Activated CD8-positive, alpha-beta memory T cell treated with anti-CD3 and anti-CD28 coated beads for 24 hours (primary cell): ENCODE results near the gene VAMP4.
"Not testable (repeated sequence)": the region's sequence is repeated elsewhere in the genome, so short reads cannot be mapped to it uniquely, and the experiment has no call there.

Experiments used
- DNase-seq: peaks from one replicate; pipeline ENCODE4 v3.0.0-alpha.2; 2020

Gene VAMP4

DNA sequence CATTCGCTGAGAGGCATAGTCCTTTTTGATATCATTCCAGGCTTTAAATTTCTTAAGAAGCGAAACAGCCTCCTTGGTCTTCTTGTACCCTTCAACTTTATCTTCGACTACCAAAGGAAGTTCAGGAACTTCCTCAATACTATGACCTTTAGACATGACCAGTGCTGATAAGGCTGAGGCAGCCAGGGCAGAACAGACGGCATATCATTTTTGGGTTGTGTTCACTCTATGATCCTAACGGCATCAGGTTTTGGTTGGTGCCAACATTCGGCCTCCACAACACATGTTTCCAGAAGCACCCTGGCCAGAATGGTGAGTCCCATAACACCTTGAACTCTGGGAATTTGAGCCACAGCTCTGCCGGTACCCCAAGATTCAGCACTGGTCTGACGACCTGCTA is 58.0 kb downstream of the VAMP4 start:
- no peak for DNase-seq

DNA sequence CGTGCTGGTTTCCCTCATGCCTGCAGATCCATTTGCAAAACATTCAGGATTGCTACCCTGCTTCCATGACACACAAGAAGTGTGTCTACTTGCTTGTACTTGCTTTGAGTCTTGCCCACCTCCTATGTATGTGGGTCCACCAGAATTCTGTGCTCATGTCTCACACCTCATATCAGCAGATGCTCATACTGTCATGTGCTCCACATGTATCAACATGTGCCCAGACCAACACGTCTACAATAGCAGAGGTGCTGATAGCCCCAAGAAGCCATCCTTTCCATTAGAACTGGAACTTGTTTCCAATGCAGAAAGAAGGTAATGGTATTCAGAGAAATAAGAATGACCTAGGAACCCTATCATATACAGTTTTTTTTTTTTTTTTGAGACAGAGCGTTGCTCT is 61.5 kb downstream of the VAMP4 start:
- DNase-seq = no peak

DNA sequence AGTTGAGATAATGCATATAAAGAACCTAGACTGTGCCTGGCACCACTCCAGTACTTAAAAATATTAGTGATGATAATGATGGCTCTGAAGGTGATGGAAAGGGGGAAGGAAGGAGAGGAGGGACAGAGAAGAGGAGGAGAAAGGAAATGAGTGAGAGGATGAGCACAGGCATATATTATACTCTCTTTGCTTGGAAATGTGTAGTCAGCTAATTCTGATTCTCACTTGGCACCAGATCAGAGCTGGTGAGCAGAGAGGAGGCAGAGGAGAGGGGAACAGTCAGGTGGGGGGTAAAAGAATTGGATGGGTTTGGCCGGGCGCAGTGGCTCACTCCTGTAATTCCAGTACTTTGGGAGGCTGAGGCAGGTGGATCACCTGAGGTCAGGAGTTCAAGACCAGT is 65.0 kb downstream of the VAMP4 start:
- no peak for DNase-seq

DNA sequence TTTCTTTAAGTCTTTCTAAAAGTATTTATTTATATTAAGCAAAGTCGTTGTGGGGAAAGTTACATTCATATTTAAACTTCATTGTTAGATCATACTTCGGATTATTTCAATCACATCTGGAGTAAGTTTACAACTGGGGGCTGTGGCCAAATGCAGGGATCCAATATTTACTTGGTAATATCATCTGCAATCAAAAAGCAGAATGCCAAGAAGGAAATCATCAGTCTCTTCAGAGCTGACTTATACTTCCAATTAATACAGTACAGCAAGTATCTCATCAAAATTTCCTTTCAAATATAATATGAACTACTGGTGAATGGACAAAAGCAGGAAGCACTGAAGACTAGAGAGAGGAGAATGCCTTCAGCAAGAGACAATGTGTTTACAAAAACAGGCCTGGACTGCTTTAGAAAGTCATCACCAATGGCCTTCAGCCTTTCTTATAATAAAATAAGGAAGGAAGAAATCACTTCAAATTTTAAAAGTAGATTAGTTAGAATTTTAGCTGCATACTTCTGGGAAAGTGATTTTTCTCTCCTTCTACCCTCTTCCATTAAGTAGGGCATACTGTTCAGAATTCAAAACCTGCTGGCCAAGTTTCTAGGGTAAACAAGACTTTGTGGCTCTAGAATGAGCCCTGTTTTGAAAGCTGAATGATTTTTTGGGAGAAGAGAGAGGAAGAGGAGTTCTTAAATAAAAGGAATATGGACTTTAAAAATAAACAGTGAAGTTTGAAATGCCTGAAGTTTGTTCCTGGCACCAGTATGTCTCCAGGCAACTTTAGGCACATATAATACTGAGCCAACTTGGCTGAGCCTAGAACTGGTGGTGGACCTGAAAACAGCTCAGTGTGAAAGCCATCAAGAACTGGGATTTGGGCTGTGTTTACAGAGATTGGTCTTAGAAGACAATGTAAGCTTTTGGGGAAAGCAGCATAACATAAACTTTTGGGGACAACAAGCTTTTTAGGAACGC is 67.1 kb downstream of the VAMP4 start:
- DNase-seq = no peak

DNA sequence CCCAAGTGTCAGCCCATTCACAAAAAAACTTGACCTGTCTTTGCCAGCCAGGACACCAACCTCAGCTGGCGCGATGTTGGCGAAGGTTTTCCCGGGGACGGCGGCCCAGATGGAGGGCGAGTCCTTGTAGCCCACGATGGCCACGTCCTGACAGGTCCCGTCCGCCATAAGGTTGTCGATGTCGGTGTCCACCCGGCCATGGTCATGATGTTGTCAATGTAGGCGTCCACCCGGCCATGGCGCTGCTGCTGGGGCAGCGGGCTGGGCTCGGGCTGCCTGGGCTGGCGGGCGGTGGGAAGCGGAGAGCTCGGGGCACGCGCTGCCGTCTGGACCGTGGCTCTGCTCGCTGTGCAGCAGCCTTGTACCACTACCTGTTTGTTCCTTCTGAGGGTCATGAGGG is 71.1 kb downstream of the VAMP4 start:
- DNase-seq = no peak

DNA sequence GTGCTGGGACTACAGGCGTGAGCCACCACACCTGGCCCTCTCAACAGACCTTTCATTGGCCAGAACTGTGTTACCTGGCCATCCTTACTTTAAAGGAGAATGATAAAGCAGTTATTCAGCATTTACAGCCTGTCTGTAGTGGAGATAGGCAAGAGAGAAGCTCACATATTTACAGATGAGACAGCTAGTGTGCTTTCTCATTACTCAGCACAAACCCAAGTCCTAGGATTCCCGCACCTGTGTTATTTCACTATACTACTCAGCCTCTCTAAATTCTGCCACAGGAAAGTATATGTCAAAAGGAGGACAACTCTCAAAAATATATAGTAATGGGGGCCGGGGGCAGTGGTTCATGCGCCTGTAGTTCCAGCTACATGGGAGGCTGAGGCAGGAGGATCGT is 73.5 kb downstream of the VAMP4 start:
- no peak for DNase-seq

DNA sequence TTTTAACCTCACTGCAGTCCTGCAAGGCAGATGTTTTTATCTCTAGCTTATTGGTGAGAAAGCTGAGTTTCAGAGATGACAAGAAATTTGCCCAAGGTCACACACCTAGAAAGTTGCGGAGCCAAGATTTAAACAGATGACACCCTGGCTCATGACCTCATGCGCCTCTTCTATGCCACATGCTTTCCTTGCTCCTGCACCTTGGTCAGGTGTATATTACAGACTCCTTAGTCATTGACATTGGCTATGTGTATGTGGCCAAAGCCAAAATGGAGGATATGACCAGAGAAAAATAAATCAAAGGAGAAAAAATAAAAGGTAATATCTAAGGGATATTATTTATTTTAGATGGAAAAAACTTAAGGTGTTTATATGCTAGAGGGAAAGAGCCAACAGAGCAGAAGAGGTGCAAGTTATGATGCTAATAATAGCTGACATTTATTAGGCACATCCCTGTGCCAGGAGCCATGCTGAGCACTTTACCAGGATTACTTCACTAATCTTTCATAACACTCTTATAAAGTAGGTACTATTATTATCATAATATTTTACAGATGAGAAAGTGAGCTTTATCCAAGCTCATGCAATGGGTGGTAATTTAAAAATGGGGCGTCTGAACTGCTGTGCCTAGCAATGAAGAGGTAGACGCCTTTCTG is 75.6 kb downstream of the VAMP4 start:
- no peak for DNase-seq

DNA sequence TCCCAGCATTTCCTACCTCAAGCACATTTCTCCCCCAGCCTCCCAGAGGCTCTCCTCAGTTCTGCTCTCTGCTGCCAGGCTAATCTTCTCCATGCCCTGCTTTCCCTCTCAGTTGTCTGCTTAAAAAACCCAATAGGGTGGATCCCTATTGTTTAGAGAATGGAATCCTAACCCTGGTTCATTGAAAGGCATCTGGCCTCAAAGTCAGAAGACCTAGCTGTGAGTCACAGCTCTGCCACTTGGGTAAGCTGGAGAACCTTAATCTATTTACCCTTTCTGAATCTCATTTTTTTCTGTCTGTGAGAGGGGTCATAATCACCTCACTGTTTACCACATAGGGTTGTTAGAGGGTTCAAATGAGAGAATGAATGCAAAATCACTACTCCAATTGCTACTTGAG is 76.9 kb downstream of the VAMP4 start:
- DNase-seq = no peak

DNA sequence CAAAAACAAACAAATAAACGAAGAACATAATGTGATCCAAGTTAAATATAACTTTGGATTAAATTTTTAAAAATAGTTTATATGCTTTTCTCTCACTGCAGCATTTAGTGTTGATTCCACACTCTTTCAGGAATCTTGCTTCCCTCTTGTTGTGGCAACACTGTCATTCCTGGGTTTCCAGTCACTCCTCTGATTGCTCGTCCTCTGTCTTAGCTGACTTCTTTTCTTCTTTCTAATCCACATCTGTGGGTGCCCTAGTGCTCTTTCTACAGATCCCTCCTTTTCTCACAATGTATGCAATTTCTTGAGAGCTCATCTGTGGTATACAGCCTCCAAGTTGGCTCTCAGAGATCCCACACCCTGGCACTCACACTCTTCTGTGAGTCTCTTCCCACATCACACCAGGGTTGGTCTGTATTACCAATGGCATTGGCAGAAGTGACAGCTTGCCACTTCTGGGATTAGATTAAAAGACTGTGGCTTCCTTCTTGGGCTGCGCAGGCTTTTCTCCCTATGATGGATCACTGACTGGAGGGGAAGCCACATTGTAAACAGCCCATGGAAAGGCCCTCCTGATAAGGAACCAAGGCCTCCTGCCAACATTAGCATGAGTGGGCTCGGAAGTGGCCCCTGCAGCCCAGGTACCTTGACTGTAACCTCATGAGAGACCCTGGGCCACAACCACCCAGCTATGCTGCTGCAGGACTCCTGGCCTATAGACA is 77.8 kb downstream of the VAMP4 start:
- DNase-seq = no peak

DNA sequence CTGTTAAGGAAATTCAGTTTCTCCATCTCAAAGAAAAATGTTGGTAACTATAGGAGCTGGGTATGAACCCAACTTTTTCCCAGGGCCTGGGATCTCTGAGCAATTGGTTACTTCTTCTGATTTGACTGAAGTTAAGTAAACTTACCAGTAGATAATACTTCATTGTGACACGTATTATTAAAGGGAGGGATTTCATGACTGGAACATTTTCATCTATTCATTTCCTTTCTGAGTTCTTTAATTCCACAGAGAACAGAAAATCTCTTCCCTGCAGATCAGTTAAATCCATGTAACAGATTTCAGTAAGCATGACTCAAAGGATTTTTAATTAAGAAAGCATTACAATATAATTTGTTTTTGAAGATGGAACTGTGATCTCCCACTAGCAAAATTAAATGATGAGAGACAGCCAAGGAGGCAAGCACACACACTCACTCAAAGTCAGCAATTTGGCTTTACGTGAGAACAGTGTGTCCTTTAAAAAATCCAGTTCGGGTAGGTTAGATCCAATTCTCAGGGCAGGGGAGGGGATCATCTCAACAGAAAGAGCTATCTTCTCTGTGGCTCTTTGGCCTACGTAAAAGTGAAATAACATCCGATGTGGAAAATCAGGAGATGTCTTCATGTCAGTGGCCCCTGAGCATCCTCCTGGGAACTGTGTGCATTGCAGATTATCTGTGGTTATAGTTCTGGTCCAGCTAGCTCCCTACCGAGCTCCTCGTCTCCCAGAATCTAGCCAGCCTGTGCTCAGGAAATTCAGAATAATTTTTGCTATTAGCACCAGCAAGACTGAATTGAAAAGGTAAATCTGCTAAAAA is 78.6 kb downstream of the VAMP4 start:
- DNase-seq = no peak

DNA sequence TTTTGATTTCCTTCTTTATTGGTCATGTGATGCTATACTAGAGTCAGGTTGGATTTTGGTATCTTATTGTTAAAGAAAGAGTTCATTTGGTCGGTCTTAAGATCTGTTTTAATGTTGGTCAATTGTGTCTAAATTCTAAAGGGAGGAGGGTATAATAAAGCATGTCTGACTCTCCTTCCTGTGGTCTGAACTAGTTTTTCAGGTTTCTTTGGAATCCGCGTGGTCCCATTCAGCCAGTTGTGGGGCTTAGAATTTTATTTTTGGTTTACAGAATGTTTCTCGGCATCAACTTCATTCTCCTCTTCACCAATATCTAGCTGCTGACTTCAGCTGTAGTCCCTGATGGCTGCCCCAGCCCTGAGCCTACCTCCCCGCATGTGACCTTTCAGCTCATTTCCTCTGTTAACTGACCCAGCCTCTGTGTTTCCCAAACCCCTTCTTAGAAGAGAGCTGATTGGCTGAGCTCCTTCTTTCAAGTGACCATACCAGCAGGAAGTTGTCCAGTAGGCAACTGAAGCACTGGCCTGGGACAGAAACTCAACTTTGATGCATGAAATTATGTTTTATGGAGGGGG is 80.7 kb downstream of the VAMP4 start:
- DNase-seq = no peak

DNA sequence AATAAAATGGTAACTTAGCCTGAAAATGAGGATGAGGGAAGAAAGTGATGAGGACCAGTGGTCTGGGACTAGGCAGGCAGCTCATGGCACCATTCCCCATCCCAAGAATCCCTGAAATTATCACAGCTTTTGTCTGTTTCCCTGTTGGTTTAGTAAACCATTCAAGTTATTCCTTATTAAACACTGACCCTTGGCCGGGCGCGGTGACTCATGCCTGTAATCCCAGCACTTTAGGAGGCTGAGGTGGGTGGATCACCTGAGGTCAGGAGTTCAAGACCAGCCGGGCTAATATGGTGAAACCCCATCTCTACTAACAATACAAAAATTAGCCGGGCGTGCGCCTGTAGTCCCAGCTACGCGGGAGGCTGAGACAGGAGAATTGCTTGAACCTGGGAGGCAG is 85.7 kb downstream of the VAMP4 start:
- DNase-seq = not testable (repeated sequence)

DNA sequence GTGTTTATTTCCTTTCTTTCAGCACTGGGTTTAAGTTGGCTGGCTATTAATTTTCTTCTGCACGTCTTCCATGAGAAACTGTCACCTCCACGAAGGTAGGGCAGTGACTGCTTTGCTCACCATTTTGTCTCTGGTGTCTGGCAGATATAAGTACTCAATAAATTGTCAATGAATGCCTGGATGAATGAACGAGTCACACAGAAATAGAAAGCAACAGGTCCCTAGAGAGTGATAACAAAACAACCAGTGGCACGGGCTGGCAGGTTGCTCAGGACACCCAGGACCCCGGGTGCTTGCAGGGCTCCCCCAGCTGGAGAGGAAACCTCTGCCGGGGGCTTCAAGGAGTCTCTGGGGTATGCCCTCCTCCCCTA is 86.1 kb downstream of the VAMP4 start:
- DNase-seq = no peak

DNA sequence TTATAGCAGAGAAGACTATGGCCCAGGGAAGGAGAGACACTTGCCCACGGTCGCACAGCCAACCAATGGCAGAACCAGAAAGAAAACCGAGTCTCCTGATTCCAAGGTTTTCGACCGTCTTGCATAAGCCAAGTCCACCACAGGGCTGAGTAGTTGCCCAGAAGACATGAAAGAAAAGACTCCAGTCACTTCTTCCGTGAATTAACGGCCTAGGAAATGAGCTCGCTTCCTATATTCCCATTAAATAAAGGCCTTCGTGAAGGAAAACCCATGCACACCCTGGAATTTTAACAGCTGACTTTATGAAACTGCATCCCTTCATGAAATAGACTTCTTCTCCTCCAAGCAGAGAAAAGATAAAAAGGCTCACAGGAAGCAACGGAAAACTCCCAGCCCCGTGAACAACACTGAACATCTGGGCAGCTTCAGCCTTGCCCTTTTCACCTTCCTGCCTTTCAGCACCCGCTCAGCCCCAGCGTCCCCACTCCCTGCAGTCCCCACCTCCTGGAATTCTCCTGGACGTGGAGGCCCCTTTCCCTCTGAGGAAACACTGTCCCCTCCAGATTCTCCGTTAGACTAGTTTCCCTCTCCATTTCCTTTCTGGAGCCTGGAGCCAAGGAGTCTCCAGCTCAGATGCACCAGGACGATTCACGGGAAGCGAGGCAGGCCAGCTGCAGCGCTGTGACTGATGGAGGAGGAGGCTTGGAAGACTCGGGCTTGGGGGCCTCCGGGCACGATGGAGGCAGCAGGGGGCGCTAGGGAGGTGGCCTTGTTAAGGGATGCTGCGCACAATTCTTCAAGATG is 86.7 kb downstream of the VAMP4 start:
- DNase-seq = peak; percentile 87

DNA sequence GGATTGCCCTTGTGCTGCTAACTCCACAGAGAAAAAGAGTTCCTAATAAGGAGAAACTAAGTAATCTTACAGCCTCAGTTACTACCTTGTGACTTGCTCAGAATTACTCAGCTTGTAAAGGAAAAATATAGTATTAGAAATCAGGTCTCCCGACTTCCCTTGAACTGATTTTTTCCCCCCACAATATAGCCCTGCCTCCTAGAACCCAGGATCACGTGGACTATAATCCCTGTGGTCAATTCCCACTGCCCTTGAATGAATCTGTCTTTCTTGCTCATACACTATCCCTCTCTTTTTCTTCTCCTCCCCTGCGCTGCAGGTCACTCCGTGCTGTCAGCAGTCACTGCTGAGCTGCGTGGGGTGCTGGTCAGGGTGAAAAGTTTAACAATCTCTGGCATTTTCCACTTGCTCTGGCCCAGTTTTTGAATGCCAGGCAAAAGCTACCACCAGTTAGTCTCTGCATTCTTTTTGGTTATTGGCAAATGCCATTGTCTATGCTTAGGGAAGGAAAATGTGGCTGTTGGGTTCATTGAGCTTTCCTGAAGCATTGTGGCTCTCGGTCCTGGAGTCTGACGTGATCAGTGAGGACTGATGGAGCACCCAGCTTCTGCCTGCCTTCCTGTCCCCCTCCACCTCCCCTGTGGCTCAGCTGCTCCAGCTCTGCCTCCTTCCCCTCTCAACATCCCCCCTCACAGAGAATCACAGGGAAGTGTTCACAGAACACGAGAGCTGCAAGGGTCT is 87.5 kb downstream of the VAMP4 start:
- no peak for DNase-seq

DNA sequence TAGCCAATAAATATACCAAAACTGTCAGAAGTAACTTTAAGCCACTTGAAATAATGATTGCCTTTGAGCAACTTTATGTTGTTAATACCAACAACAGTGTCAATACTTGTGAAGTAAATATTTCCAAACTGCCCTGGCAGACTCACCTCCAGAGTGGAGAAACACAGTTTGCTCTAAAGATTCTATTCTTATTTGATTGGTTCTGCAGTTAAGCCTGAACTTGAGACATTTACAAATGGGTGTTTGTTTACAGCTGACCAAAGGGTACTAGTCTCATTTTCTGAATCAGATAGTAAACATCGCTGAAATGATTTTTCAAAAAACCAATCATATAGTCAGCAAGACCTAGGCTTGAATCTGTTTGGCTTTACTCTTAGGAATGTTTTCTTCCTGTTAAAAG is 88.1 kb downstream of the VAMP4 start:
- no peak for DNase-seq

DNA sequence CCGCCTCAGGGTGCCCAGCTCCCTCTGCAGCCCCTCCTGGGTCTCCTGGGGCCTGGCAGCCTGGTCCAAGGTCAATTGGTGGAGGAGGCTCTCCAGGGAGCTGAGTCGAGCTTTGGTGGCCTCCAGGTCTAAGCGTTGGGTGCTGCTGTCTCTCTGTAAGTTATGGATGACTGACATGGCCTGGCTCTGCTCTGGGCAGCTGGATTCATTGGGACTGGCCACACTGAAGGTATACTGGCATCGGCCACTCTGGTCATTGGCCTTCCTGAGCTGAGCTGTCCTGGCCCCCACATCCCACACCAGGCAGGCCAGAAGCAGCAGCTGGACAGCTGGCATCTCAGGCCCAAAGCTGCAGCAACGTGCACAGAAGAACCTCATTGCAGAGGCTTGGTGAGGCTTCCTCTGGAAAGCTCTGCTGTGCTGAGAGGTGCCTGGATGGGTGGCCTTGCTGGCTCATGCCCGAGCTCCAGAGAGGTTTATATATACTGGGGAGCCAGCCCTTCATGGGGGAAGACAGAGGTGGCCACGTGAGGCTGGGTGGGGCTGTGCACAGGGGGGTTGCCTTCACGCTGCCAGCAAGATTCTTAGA is 89.5 kb downstream of the VAMP4 start, which contains the start of gene MYOC:
Gene MYOC, minus strand, starts transcription at position 455 of the 589 bp plus-strand sequence. Its CDS starts 77 bp downstream, at position 378.
- no peak for DNase-seq
